GM19438 (cell line): ENCODE measurements around the gene STYXL1.

ENCODE experiments used
- ATAC-seq: cut with Tn5 transposase; IDR thresholded peaks from one replicate; pipeline ENCODE4 v1.9.1; 2021; ENCODE audit warnings: low read depth; ENCODE audit not compliant: unreplicated experiment

STYXL1 gene

DNA sequence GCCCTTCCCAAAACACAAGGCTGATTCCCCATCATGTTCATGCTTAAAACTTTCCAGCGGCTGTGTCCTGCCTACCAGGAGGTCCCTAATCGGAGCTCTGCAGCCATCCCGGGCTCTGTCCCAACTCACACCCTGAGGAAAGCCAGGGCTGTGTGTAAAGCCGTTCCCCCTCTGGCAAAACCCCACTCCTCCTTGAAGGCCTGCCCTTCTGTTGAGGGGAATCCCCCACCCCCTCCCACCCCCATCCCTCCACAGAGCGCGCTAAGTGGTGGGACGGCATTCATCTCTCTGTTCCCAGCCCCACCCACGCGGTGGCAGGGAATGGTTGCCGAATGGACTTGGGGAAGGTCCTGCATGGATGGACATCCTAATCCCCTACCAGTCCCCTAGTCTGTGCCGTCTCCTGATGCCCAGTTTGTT lies 52.7 kb downstream of the STYXL1 start:
- ATAC-seq: no peak

DNA sequence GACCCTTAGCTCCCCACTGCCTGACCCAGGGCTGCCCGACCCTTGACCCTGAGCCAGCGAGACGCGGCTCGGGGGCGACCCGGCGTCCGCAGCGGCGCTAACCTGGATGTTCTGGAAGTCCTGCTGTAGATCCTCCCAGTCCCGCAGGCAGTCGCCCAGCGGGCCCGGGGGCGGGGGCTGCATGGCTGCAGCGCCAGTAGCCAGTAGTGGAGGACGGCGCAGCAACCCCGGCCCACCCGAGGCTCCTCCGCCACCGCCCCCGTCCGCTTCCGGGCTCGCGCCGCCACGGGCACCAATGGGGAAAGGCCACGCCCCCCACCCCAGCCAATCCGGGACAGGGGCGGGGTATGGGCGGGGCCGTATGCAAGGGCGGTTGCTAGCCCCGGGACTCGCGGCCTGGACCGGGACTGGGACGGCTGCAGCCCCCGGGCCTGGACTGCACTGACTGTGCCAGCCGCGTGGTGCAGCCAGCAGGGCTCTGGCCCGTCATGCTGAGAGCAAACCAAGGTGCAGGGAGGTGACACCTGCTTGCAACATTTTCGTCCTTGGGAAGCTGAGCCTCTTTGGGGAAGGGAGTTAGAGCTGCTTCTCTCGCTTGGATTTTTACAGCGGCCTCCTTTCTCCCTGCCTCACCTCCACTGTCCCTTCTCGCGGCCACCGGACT lies 53.3 kb downstream of the STYXL1 start, which contains the start of gene TMEM120A:
TSS of gene TMEM120A (minus strand) at position 208 of the 664 bp plus-strand sequence. CDS start at position 183, 25 bp downstream.
- peak; percentile 94 for ATAC-seq

DNA sequence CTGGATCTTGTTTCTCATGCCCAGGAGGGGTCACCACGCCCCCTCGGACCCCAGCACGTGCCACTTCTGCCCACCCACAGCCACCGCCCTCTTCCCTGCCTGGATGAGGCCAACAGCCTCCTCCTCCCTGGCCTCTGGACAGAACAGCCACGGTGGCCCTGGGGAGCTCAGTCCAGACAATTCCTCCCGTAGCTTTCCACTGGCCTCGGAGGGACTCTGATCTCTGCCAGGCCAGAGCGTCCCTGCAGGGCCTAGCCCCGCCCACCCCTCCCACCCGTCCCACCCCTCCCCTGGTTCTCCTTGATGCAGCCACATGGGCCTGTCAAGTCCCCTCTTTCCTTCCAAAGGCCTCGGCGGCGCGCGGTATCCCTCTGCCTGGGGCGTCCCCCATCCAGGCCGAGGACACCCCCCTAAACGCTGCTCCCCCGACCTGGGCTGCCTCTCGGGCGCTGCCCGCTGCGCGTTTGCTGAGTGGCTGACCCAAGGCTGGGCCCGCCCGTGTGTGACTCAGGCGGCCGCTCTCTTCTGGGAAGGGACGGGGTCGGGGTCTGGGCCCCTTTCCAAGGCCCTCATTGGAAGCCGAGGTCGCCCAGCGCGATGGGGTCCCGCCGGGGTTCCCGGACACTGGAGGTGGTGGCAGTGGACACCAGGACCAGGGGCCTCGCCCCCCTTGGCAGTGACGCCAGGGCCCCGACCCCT lies 54.0 kb downstream of the STYXL1 start:
- peak; percentile 3 for ATAC-seq

DNA sequence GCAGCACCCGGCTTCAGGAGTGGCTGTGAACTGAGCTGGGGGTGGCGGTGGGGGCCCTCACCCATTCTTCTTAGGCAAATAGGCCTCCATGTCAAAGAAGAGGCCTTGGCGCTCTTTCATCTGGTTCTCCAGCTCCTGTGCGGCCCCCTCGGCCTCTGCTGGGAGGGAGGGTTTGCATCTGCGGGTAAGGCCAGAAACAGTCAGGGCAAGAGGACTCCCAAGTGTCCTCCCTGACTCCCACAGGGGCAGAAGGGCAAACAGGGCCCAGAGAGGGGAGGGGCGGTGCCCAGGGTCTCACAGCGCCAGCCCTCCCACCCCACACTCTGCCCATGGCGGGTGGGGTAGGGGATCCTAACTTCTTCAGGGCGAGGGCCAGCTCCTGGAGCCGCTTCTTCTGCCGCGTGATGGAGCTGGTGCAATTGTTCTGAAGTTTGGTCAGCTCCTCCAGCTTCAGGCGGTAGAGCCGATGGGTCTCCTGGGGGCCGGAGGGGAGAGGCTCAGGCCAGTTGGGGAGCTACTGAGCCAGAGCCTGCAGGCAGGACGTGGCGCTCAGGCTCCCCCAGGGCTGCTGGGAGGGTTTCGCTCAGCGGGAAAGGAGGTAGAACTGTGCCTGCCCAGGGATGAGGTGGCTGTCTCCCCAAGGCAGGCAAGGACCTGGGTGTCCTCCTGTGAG lies 55.6 kb downstream of the STYXL1 start:
- ATAC-seq: no peak

DNA sequence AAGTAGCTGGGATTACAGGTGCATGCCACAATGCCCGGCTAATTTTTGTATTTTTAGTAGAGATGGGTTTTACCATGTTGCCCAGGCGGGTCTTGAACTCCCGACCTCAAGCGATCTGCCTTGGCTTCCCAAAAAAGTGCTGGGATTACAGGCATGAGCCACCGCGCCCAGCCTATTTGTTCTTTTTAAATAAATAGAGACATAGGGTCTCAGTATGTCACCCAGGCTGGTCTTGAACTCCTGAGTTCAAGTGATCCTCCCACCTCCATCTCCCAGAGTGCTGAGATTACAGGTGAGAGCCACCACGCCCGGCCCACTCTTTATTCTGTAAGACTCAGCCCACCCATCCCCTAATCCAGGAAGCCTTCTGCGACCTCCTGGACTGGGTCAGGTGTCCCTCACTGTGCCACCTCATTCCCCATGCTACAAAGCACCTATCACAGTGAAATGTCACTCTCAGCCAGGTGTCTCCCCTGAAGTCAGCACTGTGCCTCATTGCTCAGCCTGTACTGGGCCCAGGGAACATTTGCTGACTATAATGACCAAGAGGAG lies 56.2 kb downstream of the STYXL1 start:
- no peak for ATAC-seq

- no peak for ATAC-seq
These were observed 58.1 kb downstream of the STYXL1 start for GRCh38 chr7:75989500-75990388.

DNA sequence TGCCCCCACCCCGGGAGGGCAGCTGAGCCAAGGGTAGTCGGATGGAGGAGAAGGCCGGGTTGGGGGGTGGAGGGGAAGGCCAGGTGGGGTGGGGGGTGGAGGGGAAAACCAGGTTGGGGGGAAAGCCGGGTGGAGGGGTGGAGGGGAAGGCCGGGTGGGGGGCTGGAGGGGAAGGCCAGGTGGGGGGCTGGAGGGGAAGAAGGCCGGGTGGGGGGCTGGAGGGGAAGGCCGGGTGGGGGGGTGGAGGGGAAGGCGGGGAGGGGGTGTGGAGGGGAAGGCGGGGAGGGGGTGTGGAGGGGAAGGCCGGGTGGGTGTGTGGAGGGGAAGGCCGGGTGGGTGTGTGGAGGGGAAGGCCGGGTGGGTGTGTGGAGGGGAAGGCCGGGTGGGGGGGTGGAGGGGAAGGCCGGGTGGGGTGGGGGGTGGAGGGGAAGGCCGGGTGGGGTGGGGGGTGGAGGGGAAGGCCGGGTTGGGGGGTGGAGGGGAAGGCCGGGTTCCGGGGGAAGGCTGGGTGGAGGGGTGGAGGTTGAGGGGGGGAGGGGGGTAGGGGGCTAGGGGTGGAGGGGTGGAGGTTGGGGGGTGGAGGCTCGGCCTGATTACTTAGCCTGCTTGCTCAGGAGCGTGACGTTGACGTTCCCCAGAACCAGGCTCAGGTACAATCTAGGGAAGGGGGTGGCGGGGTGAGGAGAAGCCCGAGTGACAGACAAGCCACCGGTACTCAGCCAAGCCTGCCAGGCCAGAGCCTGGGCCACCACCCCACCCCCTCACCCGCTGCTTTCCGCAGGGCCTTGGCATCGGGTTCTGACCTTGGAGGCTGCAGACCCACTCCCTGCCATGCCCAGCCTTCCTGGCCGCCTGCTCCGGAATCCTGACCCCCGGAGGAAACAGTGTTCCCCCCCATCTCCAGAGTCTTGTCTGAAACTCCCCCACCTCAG lies 59.0 kb downstream of the STYXL1 start:
- ATAC-seq: no peak

- no peak for ATAC-seq
These were observed 59.8 kb downstream of the STYXL1 start for GRCh38 chr7:75987805-75988567.

DNA sequence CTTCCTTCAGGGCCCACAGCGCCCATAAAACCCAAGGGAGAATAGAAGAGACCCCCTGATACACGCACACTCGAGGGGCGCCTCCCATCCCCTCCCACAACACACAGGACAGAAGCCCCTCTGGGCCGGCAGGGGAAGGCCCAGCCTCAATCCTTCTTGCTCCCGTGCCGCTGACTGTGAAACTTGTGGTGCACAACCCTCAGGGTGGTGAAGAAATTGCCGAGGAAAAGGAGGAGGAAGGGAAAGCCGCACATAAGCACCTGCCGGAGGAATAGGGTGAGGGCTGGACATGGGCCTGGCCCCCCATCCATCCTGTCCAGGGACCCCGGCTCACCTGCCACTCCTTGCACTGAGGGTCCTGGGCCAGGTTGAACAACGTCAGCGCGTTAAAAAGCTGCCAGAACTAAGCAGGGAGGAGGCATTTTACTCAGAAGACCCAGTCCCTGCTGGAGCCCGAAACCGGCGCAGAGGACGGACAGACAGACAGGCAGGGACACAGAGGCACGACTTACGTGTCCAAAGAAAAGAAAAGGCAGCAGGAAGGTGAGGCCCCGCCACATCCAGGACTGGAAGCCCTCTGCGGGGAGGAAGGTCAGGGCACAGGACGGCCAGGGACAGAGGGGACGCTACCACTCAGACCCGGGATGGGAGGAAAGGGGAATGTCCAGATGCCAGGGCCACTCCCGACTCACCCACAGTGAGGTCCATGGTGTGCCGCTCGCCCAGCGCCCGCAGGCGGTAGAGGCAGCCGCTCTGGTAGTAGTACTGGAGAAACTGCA lies 60.6 kb downstream of the STYXL1 start:
- ATAC-seq: no peak

- no peak for ATAC-seq
These were observed 61.5 kb downstream of the STYXL1 start for GRCh38 chr7:75986147-75986781.

- ATAC-seq: no peak
These were observed 62.2 kb downstream of the STYXL1 start for GRCh38 chr7:75985518-75986146.

GRCh38 chr7:75985009-75985517 lies 62.7 kb downstream of the STYXL1 start:
- no peak for ATAC-seq

DNA sequence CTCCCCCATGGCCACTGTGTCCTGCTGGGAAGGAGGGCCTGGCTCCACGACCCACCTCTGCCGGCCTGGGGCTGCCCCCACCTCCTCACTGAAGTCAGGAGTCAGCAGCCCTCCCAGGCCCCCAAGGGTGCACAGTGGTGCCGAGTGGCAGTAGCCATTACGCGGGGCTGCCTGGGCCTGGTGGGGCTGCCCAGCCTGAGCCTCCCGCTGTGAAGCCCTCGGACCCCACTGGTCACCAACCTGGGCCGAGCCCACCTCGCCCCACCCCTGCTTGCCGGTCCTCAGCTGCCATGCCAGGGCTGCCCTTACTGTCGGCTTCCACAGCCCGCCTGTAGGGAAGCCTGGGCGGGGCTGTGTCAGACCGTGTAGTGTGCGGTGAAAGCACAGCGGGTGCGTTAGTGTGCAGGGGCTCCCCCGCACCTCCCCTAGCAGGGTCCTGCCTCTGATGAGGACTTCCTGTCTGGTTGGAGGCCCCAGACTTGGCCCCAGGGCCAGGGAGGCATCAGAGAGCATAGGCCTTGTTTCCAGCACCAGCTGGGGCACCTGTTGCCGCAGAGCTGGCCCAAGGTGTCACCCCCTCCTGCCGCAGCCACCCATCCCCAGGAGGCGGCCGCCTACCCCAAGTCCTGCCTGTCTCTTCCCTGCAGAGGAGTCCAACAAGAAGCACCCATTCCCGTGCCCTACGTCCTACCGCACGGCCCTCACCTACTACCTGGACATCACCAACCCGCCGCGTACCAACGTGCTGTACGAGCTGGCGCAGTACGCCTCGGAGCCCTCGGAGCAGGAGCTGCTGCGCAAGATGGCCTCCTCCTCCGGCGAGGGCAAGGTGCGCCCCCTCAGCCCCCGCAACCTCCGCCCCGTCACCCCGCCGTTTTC lies 63.4 kb downstream of the STYXL1 start:
- ATAC-seq: no peak

GRCh38 chr7:75983471-75984129 lies 64.2 kb downstream of the STYXL1 start:
- ATAC-seq: no peak
